Gastrocnemius medialis (tissue), 4 donors: ENCODE data around the gene TEP1. TPM values are rescaled to one million over a fixed set of nuclear protein-coding genes. Genes with fewer than 3 reads are reported as not detected.

ENCODE experiments used
- ATAC-seq, 2 donors: fragments of 150-250 bp; one replicate each; pipeline ENCODE4 v1.9.1; 2016
- DNase-seq, 2 donors: peaks; one replicate each; pipeline ENCODE4 v3.0.0-alpha.2; 2019
- H3K27ac ChIP-seq, 4 donors: fragments of 200-600 bp; sonication (generic); 1 replicate in 1 of 4; 2 replicates in 3 of 4; pipeline ENCODE4 v1.5.1; 2016 to 2018; ENCODE audit warnings: mild to moderate bottlenecking in 2 of 4, moderate library complexity in 1 of 4
- H3K27me3 ChIP-seq, 3 donors: fragments of 200-600 bp; sonication (generic) in 2 of 3; 1 replicate in 1 of 3; 2 replicates in 2 of 3; pipeline versions ENCODE4 v1.5.1 to v1.6.0; 2016 to 2019; ENCODE audit warnings: mild to moderate bottlenecking in 1 of 3, moderate library complexity in 1 of 3
- H3K36me3 ChIP-seq, 2 donors: fragments of 200-600 bp; sonication (generic) in 1 of 2; one replicate each; pipeline ENCODE4 v1.5.1; 2017 to 2018
- H3K4me1 ChIP-seq, 2 donors: fragments of 200-600 bp; sonication (generic) in 1 of 2; one replicate each; pipeline ENCODE4 v1.5.1; 2016 to 2017; ENCODE audit warnings: mild to moderate bottlenecking in 2 of 2
- H3K4me3 ChIP-seq, 4 donors: fragments of 200-600 bp; sonication (generic) in 3 of 4; 1 replicate in 1 of 4; 2 replicates in 3 of 4; pipeline ENCODE4 v1.5.1; 2016 to 2019; ENCODE audit warnings: mild to moderate bottlenecking in 2 of 4
- H3K9me3 ChIP-seq, 3 donors: fragments of 200-600 bp; sonication (generic) in 2 of 3; 1 replicate in 1 of 3; 2 replicates in 2 of 3; pipeline ENCODE4 v1.5.1; 2016 to 2019
- POLR2A ChIP-seq, 2 donors: fragments of 450-650 bp; IDR thresholded peaks; one replicate each; pipeline ENCODE4 v1.6.1; 2017; ENCODE audit warnings: antibody characterized with exemption in 2 of 2, mild to moderate bottlenecking in 2 of 2, moderate library complexity in 2 of 2
- in situ Hi-C, 4 donors: fragments of 200-750 bp; cut with MboI; loops; one replicate each; pipeline versions ENCODE4 v1.15.0 to v1.8.0; 2017; ENCODE audit warnings: low sequenced_read_pairs in 4 of 4
- intact Hi-C: fragments of 100-400 bp; cut with DNase I; formaldehyde crosslinking; loops from one replicate; pipeline ENCODE4 v1.15.1; 2023; ENCODE audit warnings: low total_unique reads
- total RNA-seq, 4 donors: library from RNA; depleted of rRNA; stranded (reverse); fragments of >200 nt; gene quantifications; one replicate each; pipeline versions ENCODE4 v1.1.0 to v1.2.3, GENCODE V29; 2016
- TF ChIP-seq, protein P1 (sequence below), 5 experiments: fragments of 450-650 bp in 3 of 5; fragments of 200-600 bp in 2 of 5; sonication (generic) in 2 of 5; IDR thresholded peaks in 4 of 5; conservative IDR thresholded peaks in 1 of 5; 1 replicate in 4 of 5; 2 replicates in 1 of 5; pipeline ENCODE4 v1.5.1; 2016 to 2019; ENCODE audit warnings: antibody characterized with exemption in 5 of 5, mild to moderate bottlenecking in 3 of 5, moderate library complexity in 3 of 5

TEP1 gene
- total RNA-seq, 4 donors from 2014 or later = 7.2 to 25.7 (median 12.0) TPM

DNA sequence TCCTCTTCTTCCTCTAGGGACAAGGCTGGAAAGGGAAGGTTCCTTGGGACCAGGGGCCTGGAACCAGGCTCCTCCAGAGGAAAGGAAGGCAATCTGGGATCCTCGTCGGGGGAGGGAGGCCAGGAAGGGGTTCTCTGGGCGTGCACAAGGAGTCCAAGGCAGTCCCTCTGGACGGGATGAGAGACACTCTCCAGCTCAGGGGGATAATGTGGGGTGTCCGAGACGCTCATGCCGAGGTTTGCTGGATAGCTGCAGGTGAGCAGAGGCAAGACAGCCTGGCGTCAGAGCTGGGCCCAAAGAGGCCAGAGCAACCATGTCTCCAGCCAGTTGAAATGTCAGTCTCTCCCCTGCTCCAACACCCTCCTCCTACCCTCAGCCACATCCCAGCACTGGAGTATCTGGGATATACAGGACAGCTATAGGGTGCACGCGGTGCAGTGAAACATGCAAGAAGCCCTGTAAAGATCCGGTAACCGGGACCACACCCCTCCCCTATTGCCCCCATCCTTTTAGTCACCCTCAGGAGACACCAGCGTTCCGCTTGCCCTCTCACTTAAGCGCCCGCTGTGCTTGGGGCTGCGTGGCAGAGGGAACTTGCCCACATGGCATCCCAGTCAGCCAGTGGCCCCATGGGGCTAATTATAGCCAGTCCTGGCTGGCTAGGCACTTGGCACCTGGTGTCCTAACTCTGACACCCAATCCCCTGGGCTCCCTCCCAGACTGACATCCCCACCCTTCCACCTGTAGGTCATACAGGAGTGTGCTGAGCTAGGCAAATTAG lies 22.5 kb upstream of the TEP1 start, which contains the start of gene KLHL33:
KLHL33 (minus strand) TSS at position 585 of the 781 bp plus-strand sequence; CDS start at position 230, 355 bp downstream.
- Histone ChIP-seq H3K9me3 (no peaks in the 10 kb centered on the region), H3K27ac (peak within 1 kb of the TSS; percentile 88 to 98 (median 92)), H3K27me3 (no peaks in the 10 kb centered on the region), H3K4me1 (peaks cover 44 to 60% of the 10 kb centered on the region in 2 donors), H3K36me3 (no peaks in the 10 kb centered on the region), H3K4me3 (peak within 1 kb of the TSS; percentile 47 to 67 (median 58))
- DNase-seq (peak; percentile 85 to 94), ATAC-seq (peak; percentile 79 to 80)
- in situ Hi-C loops = no loop called here
- intact Hi-C loops = no loop called here
- peak; percentile 60 to 67 for TF ChIP-seq POLR2A (IDR thresholded peaks at IDR 0.05)
- TF ChIP-seq, protein P1, sequence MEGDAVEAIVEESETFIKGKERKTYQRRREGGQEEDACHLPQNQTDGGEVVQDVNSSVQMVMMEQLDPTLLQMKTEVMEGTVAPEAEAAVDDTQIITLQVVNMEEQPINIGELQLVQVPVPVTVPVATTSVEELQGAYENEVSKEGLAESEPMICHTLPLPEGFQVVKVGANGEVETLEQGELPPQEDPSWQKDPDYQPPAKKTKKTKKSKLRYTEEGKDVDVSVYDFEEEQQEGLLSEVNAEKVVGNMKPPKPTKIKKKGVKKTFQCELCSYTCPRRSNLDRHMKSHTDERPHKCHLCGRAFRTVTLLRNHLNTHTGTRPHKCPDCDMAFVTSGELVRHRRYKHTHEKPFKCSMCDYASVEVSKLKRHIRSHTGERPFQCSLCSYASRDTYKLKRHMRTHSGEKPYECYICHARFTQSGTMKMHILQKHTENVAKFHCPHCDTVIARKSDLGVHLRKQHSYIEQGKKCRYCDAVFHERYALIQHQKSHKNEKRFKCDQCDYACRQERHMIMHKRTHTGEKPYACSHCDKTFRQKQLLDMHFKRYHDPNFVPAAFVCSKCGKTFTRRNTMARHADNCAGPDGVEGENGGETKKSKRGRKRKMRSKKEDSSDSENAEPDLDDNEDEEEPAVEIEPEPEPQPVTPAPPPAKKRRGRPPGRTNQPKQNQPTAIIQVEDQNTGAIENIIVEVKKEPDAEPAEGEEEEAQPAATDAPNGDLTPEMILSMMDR (IDR thresholded peaks at IDR 0.05 in 4 of 5, conservative IDR thresholded peaks at IDR 0.05 in 1 of 5) = no peak

DNA sequence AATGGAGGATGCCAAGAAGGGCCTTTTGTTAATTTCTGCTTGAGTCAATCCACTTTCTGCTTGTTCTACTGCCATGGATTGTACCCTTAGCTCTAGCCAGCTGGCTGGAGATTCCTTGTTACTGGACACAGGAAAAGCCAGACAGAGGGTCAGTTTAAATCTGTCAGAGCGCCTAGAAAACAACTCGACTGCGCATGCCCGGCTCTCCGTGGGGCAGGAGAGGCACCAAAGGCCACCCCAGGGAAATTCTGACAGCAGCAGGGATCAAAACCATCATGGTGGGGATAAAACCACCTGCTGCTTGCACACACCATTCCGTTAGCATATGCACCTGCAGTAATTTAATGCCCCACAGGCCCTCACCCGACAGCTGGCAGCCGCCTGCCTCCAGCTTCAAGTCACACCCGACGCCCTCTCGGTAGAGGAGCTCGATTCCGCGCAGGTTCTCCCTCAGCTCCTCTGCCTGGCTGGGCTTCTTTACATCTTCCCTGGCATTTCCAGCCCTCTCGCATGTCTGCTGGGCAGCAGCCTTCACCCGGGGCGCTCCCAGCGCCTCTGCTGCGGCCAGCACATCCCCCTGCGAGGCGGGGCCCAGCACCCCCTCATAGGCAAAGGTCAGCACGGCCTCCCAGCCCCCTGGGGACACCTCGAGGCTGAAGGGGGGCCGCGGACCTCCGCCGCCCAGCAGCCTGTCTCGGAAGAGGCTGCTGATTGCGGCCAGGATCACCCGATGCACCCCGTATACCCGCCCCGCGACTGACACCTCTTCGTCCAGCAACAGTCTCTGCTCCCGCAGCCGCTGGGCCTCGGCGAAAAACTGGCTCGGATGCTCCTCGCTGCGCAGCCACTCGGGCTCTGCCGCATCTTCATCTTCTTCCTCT lies 21.6 kb upstream of the TEP1 start:
- Histone ChIP-seq H3K27ac (peak overlapping the region; percentile 88 to 98 (median 92)), H3K4me3 (peak overlapping the region; percentile 47 to 67 (median 58)), H3K4me1 (peaks cover 52 to 68% of the 10 kb centered on the region in 2 donors), H3K27me3 (no peaks in the 10 kb centered on the region), H3K36me3 (no peaks in the 10 kb centered on the region), H3K9me3 (no peaks in the 10 kb centered on the region)
- in situ Hi-C loops = no loop called here
- TF ChIP-seq POLR2A (IDR thresholded peaks at IDR 0.05) = peak in 1 of 2 donors; percentile 48
- TF ChIP-seq, protein P1 (IDR thresholded peaks at IDR 0.05 in 4 of 5, conservative IDR thresholded peaks at IDR 0.05 in 1 of 5) = no peak
- intact Hi-C loops = loop anchor here (1.0 kb wide), 3 partner anchors 20 to 247 kb away; partner anchors contain the start of gene APEX1
- ATAC-seq = peak; percentile 81
- DNase-seq = peak; percentile 77 to 91

DNA sequence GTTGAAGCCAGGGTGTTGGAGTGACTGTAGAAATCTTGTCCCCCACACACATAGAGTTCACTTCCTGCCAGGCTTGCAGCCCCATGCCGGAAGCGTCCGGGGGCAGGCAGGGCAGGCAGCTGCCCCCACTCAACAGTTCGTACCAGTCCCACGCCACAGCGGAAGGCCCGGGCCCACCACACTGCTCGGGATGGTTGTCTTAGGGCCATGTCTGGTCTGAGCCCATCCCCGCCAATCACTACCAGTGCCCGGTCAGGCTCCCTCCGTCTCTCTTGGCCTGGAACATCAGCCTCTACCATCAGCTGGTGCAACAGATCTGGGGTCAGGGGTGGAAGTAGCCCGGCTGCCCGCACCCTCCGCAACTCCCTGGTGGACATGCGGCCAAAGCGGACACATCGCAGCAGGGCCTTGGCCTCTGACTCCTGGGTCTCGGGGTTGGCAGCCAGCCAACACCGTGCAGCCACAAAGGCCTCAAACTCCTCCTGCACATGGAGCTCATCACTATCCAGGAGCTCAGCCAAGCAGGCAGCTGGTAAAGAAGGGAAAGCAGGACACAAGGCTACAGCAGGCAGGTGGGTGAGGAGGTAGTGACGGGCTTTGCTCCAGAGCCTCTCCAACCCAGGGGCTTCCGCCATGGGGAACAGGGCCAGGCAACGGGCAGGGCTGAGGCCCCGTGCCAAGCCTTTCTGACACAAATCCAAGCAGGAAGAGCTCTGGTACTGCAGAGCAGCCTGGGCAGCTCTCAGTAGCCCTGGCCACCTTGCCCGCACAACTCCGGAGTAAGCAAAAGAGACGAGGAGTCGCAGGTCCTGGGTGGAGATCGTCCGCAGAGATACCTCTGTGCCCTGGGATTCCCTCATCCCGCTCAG lies 16.7 kb upstream of the TEP1 start:
- no peaks in the 10 kb centered on the region for H3K27me3 ChIP-seq
- intact Hi-C loops (no loop called here), in situ Hi-C loops (no loop called here)
- H3K4me3 ChIP-seq = no peak overlapping the region
- H3K9me3 ChIP-seq = no peaks in the 10 kb centered on the region
- peak in 1 of 2 donors; percentile 47 for DNase-seq
- peaks cover 42 to 59% of the 10 kb centered on the region in 2 donors for H3K4me1 ChIP-seq
- H3K36me3 ChIP-seq = no peaks in the 10 kb centered on the region
- peak overlapping the region; percentile 32 to 92 (median 65) for H3K27ac ChIP-seq
- no peak for ATAC-seq
- TF ChIP-seq, protein P1 (IDR thresholded peaks at IDR 0.05 in 4 of 5, conservative IDR thresholded peaks at IDR 0.05 in 1 of 5) = no peak
- no peak for TF ChIP-seq POLR2A (IDR thresholded peaks at IDR 0.05)

DNA sequence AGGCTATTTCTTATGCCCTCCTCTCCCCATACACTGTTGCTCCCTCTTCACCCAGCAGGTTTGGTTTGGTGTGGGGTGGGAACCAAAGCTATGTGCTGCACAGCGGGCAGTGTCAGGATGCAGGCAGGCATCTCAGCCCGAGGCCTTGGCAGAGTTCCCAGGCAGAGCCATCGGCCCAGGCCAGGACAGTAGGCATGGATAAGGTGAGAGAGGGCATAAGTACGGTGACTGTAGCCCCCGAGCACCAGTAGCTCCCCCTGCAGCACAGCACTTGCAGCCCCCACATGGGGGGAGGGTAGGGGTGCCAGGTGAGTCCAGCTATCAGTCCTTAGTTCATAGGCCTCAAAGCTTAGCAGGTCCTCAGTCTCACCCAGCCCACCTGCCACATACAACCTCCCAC lies 15.5 kb upstream of the TEP1 start:
- Histone ChIP-seq H3K4me1 (peaks cover 31 to 47% of the 10 kb centered on the region in 2 donors), H3K27me3 (no peaks in the 10 kb centered on the region), H3K4me3 (no peak overlapping the region), H3K27ac (peak overlapping the region in 2 of 4 donors; percentile 11 to 33), H3K36me3 (no peaks in the 10 kb centered on the region), H3K9me3 (no peaks in the 10 kb centered on the region)
- no peak for DNase-seq
- in situ Hi-C loops (no loop called here), intact Hi-C loops (no loop called here)
- TF ChIP-seq, protein P1 (IDR thresholded peaks at IDR 0.05 in 4 of 5, conservative IDR thresholded peaks at IDR 0.05 in 1 of 5) = no peak
- TF ChIP-seq POLR2A (IDR thresholded peaks at IDR 0.05) = no peak
- no peak for ATAC-seq
